Right lobe of liver (tissue), 4 donors: ENCODE results near the gene KLK13.

Experiments used
- POLR2A ChIP-seq: fragments of 450-650 bp; IDR thresholded peaks from one replicate; pipeline ENCODE4 v1.6.1; 2017; ENCODE audit warnings: antibody characterized with exemption, mild to moderate bottlenecking
- TF ChIP-seq, protein P1 (sequence below), 4 donors: fragments of 200-600 bp in 3 of 4; fragments of 450-650 bp in 1 of 4; IDR thresholded peaks; one replicate each; pipeline versions ENCODE4 v1.5.1 to v1.8.0; 2016 to 2022; ENCODE audit warnings: antibody characterized with exemption in 4 of 4, mild to moderate bottlenecking in 2 of 4
- donor health status: DM: no; HTN: no; CAD: no.
- donor health status: DM: no; HTN: no; CAD: no.
- donor health status: DM: no; HTN: yes; CAD: no.

- TF ChIP-seq, protein P1, sequence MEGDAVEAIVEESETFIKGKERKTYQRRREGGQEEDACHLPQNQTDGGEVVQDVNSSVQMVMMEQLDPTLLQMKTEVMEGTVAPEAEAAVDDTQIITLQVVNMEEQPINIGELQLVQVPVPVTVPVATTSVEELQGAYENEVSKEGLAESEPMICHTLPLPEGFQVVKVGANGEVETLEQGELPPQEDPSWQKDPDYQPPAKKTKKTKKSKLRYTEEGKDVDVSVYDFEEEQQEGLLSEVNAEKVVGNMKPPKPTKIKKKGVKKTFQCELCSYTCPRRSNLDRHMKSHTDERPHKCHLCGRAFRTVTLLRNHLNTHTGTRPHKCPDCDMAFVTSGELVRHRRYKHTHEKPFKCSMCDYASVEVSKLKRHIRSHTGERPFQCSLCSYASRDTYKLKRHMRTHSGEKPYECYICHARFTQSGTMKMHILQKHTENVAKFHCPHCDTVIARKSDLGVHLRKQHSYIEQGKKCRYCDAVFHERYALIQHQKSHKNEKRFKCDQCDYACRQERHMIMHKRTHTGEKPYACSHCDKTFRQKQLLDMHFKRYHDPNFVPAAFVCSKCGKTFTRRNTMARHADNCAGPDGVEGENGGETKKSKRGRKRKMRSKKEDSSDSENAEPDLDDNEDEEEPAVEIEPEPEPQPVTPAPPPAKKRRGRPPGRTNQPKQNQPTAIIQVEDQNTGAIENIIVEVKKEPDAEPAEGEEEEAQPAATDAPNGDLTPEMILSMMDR (IDR thresholded peaks at IDR 0.05) = peak; percentile 28 to 57 (median 46)
- TF ChIP-seq POLR2A = no peak
Measured at GRCh38 chr19:51097166-51097738, 32.4 kb upstream of the KLK13 start.
